ENCODE data around the gene SMR3B.

GRCh38 chr4:70405765-70406164 is 22.8 kb downstream of the SMR3B start:
- TF ChIP-seq CTCF (conservative IDR thresholded peaks at IDR 0.05 in 1 of 2, IDR thresholded peaks at IDR 0.05 in 1 of 2; ENCODE audit: low read depth in 1 of 2, low read length in 2 of 2), result no peak
- no peak for TF ChIP-seq EZH2 (IDR thresholded peaks at IDR 0.05; ENCODE audit: low read length, missing control alignments)

Data from fibroblast of lung (primary cell).